Pulmonary artery endothelial cell (primary cell): ENCODE data around the gene GPC6. TPM values are rescaled to one million over a fixed set of nuclear protein-coding genes. Genes with fewer than 3 reads are reported as not detected.

Experiments
- DNase-seq: peaks from one replicate; pipeline ENCODE4 v3.0.0-alpha.2; 2011; ENCODE audit warnings: low read depth, low spot score
- total RNA-seq: library from RNA; depleted of rRNA; stranded (reverse); fragments of >200 nt; gene quantifications from 2 replicates; pipeline ENCODE4 v1.2.3, GENCODE V29; 2014

The GPC6 gene
- total RNA-seq, 1 donor from 2014 or later, result under 0.01 TPM

DNA sequence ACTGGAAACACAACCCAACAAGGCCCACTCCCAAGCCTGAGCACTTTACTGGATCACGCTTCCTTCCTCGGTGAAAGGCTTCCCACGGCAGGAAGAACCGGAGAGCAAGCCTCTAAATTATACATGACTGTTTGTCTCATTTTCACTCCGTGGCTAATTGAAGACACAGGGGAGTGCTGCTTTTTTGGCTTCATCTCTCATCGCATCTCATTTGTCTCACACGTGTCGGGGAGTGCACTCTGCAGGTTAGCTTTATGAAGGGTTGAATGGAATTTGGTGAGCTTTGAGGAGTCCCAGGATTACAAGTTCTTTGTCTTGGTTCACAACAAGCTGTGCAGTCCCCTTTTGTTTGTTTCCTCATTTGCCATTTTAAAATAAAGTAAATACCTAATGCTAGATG lies 544.6 kb downstream of the GPC6 start:
- no peak for DNase-seq

DNA sequence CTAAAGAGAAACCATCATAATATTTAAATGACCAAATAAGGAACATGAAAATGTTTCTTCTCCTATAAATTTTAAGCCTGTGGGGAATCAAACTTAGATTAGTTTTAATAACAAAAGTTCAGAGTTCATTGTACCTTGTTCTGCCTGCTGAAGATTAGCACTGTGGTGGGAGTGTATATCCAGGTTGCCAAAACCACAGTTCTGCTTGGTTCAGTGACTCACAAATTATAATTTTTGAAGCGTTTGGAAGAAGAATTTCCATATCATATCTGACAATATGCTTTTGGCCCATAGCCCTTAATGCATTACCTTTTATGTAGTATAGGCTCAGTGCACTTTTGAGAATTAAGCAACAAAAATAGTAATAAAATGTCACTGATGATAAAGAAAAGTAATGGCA lies 545.2 kb downstream of the GPC6 start:
- DNase-seq, result no peak

DNA sequence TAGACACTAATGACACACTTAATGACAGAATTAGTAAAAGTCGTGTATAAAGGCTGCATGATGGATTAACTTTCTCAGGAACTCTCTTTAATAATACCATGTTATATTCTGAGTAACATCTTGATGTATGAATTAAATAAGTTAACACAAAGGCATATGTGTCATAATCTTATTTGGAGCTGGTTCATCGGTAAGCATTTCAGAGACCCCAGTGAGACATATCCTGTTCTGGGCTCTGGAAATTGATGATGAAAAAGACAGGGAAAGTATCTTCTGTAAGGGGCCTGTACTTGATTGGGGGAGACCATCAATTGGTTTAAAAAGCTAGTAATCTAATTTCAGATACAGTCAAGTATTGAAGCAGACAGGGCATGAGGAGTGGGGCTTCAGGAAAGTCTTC lies 547.9 kb downstream of the GPC6 start:
- no peak for DNase-seq

DNA sequence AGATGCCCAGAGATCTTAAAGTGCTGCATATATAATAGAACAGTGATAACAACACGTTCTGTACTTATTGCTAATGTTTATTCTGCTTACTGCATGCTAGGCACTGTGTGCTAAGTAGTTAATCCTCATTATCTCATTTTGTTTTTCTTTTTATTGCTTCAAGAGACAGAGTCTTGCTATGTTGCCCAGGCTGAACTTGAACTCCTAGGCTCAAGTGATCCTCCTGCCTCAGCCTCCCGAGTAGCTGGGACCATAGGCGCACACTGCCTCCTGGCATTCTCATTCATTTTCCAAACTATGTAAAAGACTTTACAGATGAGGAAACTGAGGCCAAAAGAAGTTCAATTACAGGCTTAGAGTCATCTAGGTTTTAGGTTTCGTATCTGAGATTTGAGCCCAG lies 548.4 kb downstream of the GPC6 start:
- no peak for DNase-seq

DNA sequence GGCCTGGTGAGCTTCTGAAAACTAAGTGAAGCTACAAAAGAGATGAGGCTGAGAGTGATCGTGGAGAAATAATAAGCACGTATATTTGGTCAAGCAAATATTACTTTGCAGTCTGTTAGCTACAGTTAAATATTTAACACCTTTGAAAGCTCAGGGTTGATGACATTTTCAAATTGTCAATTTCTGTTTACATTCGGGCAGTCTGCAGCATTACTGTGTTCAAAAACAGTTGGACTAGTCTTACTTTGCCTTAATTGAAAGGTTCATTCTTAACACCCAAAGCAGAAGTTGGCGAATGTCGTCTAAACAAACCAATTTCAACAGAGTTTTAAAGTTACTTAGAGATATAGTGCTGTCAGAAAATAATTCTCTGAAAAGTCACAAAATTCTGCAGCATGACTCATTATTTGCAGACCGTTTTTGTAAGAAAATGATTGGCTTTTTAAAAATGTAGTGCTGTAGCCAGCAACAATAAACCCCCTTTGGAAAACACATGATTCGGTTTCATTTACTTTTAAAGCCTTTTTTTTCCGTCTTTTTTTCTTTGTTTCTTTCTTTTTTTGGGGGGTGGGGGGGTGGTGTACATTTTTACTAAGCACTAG lies 549.0 kb downstream of the GPC6 start:
- no peak for DNase-seq

DNA sequence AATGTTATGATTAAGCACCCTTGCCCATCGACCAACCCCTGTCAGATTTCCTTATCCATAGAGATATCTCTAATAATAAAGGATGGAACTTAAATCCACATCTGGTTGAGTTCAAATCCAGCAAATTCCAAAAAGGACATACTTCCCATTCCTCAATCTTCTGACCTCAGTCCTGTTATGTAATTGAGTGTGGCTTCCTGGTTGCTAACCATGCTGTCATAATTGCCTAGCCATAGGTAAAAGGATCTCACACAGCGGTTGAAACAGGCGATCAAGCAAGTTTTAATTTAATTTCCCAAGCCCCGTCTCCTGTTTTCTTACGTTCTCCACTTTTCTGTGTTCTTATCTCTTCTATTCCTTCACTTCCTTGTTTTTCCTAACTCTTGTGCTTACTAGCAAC lies 550.3 kb downstream of the GPC6 start:
- DNase-seq, result no peak

DNA sequence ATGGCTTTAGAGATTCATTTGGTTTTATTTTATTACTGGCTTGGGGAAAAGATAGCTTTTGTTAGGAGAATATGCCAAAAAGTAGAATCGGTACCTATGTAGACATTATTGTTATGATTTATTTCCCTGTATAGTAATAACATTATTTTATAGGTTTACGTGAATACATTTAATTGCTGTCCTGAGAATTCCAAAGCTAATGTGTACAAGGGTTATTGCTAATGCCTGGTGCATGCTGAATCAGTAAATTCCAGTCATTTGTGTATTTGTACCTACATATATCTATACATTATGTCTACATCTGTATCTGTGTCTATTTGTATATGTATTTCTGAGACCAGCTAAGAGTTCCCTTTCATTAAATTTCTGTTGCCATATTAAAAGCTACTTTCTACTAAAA lies 550.9 kb downstream of the GPC6 start:
- DNase-seq, result no peak

GRCh38 chr13:93778548-93778947 lies 551.9 kb downstream of the GPC6 start:
- DNase-seq, result no peak

DNA sequence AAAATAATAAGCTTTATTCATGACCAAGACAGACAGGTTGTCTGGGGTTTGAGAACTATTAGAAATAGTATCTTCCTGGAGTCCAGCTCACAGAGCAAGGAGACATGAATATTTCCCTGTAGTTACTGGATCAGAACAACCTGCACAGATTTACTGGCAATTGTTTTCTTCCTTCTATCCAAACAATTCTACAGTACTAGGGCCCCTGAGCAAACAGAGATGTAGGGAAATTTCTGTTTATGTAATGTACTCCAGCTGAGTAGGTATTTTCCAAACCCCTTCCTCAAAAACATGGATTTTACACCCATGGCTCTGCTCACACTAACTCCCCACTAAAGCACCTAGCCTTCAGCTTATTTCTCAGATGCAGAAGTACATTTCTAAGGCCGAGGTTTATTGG lies 557.6 kb downstream of the GPC6 start:
- DNase-seq, result no peak

DNA sequence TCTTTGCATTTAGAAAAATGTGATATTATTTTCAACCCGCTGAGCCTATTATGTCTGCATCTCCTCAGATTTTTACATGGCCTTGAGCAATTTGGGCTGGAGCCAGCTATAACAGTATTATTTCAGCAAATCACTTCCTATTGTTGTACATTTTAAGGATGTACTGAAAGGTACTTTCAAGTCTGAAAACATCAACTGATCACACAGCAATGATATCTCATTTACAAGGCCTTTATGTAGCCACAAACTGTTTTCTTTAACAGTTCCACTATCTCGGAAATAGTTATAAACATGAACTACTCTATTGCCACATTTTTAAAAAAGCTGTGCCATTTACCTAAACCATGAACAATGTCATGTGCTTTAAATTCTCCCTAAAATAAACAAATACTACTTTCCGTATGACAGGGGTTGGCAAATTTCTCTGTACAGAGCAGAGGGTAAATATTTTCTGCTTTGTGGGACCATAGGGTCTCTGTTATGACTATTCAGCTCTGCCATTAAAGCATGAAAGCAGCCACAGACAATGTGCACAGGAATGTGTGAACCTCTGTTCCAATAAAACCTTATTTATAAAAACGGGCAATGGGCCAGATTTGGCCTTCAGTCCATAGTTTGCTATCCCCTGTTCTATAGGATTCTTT lies 560.4 kb downstream of the GPC6 start:
- no peak for DNase-seq

DNA sequence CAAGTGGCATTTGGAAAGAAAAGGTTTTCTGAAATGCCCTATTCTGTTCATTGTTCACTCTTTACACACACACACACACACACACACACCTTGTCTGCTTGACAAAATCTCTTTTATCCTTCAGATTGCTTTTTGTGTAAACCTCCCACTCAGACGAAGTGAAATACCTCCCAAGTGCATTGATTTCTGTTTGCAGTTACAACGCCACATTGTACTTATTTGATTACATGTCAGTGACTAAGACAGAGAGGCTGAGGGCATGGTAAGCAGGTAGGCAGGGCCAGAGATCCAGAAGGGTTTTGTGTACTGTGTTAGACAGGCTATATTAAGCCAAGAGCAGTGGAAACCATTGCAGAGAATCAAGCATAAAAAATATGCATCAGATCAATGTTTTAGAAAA lies 561.8 kb downstream of the GPC6 start:
- DNase-seq, result no peak

DNA sequence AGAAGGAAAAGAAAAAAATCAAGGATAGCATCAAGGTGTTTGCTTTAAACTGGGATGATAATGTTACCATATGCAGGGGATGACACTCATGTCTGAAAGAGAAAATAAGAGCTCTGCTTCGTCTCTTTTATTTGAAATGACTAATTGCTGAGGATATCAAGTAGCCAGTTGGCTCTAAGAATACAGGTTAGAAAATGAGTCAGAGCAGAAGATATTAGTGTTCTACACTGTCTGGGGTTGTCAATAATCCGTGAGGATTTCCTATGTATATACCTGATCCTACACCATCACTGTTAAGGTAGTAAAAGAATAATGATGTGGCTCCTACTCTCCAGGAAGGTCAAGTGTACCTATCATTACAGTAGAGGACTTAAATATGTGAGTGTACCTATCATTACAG lies 562.5 kb downstream of the GPC6 start:
- no peak for DNase-seq

- DNase-seq, result no peak
Observed at GRCh38 chr13:93794197-93794885, 567.7 kb downstream of the GPC6 start.

DNA sequence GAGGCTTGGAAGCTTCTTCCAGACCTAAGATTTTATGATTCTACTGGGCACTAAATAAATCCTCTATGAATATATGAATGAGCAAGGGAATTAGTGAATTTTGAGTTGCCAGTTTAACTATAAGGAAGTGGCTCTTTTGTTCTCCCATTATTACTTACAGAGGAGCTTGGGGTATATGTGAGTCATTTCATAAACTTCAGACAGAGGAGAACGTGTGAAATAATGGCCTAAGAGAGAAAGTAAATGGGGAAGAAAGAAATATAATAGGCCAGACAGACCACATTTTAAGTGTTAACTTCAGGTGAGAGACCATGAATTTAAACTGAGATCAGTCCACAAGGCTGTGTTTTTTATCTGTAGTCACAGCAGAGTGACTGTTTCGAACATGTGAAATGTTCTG lies 570.9 kb downstream of the GPC6 start:
- DNase-seq, result no peak

DNA sequence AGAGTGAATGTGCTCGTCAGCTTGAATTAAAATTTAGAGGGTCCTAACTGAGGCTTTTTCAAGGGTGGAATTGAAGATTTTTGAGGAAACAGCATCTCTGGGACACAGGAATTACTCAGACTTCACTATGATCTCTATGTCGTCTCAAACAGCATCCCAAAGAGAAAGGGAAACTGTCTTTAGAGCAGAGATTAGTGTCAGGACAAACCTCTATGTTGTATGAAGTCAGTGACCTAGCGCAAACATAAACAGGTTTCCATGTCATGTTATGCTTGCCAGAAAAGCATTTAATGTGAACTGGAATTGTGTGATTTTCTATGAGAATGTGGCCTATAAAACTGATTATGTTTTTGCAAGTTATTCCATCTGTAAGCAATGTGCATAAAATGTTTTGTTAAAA lies 573.7 kb downstream of the GPC6 start:
- DNase-seq, result no peak

GRCh38 chr13:93805736-93806135 lies 579.1 kb downstream of the GPC6 start:
- DNase-seq, result no peak

- DNase-seq, result no peak
Observed at GRCh38 chr13:93806861-93807260, 580.3 kb downstream of the GPC6 start.

DNA sequence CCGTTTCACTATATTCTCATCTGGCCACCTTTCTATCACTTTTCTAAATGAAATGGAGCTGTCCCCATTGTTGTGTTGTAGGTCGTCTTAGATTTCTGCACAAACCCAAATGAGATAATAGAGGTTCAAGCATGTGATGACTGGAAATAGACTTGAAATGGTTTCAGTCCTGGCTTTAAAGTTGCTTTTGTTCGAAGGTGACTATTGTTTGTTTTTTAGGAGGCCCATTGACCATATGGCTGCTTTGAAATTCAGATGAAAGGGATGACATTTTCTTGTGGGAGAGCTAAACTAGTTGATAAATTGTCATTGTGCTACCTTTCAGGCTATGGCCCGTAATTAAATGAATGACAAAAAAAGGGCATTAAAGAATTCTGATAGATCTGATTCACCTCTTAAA lies 583.7 kb downstream of the GPC6 start:
- no peak for DNase-seq

GRCh38 chr13:93811071-93811737 lies 584.6 kb downstream of the GPC6 start:
- no peak for DNase-seq

DNA sequence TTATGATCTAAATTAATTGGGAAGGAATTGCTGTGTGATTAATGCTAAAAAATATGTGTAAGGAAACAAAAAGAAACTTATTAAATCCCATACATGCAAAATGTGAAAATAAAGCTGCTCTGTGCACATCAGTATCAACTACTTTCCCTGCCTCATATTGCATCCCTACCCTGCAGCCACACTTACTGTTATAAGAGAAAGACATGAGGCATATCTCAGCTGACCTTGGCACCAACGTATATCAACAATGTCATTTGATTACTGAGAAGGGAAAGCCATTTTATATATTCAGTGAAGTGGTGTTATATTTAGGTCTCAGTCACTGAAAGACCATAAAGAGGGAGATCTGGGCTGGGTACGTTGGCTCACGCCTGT lies 585.1 kb downstream of the GPC6 start:
- DNase-seq, result no peak

GRCh38 chr13:93814658-93815057 lies 588.1 kb downstream of the GPC6 start:
- DNase-seq, result no peak

DNA sequence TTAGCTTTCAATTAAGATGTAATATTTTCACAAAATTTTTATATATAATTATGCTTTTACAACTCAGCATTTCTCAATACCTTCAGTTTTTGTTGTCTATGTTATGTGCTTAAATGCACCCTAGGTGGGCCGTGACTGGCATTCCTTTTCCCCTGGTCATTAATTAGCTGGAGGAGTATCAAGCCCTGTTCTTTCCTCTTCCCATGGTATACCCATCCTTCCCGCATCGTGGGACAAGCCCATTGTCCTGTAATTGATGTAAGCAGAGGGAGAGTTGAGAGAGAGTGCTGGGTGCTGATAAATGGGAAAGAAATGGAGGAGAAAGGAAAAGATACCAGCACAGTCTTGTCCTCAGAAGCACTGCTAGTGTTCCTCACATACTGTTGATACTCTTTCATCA lies 591.7 kb downstream of the GPC6 start:
- no peak for DNase-seq
